ENCODE data around the gene SNU13. TPM values are rescaled to one million over a fixed set of nuclear protein-coding genes. Genes with fewer than 3 reads are reported as not detected.

Gene SNU13
- total and polyA plus RNA-seq, 3 donors from 2014 or later: 155 to 302 (median 180) TPM

DNA sequence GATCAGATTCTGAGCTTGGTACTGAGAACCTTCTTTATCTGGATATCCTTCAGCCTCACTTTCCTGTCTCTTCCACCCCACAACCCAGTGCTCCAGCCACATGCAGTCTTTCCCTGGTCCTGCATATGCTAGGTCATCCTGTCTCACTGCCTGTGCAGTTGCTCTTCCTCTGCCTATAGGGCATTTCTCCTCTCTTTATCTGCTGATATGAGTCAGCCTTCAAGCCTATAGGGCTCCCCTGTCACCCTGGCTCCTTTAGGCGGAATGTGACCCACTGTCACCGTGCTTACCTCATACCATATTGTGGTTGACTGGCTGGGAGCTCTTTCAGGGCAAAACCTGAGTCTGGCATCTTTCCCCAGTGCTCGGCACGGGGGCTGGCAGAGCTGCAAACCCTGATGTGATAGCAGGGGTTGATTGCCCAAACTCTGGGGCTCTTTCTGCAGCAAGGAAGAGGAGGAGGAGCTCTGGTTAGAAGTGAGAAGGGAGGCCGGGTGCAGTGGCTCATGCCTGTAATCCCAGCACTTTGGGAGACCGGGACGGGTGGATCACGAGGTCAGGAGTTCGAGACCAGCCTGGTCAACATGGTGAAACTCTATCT lies 36.9 kb upstream of the SNU13 start:
- DNase-seq: no peak
- WGBS, 2 donors: 88 to 90% methylated on average over 9 of the region's 9 CpGs
- Histone ChIP-seq H3K4me1 (no peaks in the 10 kb centered on the region), H3K27me3 (no peaks in the 10 kb centered on the region), H3K36me3 (ENCODE audit: low read depth, missing control alignments) (no peaks in the 10 kb centered on the region), H3K4me3 (no peak overlapping the region), H3K27ac (no peak overlapping the region), H3K9me3 (no peaks in the 10 kb centered on the region)
- no peak for TF ChIP-seq POLR2A (IDR thresholded peaks at IDR 0.05)
- TF ChIP-seq, protein P1, sequence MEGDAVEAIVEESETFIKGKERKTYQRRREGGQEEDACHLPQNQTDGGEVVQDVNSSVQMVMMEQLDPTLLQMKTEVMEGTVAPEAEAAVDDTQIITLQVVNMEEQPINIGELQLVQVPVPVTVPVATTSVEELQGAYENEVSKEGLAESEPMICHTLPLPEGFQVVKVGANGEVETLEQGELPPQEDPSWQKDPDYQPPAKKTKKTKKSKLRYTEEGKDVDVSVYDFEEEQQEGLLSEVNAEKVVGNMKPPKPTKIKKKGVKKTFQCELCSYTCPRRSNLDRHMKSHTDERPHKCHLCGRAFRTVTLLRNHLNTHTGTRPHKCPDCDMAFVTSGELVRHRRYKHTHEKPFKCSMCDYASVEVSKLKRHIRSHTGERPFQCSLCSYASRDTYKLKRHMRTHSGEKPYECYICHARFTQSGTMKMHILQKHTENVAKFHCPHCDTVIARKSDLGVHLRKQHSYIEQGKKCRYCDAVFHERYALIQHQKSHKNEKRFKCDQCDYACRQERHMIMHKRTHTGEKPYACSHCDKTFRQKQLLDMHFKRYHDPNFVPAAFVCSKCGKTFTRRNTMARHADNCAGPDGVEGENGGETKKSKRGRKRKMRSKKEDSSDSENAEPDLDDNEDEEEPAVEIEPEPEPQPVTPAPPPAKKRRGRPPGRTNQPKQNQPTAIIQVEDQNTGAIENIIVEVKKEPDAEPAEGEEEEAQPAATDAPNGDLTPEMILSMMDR (IDR thresholded peaks at IDR 0.05): no peak
- intact Hi-C loops (cut with DNase I; ENCODE audit: low total_unique reads): no loop called here

DNA sequence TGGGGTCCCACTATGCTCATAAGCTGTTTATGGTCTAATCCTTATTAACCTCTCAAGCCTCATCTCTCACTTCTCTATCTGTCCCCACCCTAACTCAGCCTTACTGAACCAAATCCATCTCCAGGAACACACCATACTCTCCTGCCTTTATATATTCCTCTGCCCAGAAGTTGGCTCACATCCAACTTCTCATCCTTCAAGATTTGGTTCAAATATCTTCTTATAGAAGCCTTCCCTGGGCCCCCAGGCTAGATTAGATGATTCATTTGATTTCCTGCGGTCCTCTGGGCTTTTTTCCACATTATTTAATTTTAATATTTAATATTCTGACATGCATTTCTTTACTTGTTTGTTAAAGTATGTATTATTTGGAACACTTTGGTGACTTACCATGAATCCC lies 33.8 kb upstream of the SNU13 start:
- H3K27ac ChIP-seq: no peak overlapping the region
- TF ChIP-seq, protein P1 (IDR thresholded peaks at IDR 0.05): no peak
- TF ChIP-seq POLR2A (IDR thresholded peaks at IDR 0.05): no peak
- no peak for DNase-seq
- 45 to 80% methylated on average over 1 of the region's 1 CpG for WGBS, 2 donors
- no peaks in the 10 kb centered on the region for H3K36me3 ChIP-seq (ENCODE audit: low read depth, missing control alignments)
- no peaks in the 10 kb centered on the region for H3K27me3 ChIP-seq
- no peaks in the 10 kb centered on the region for H3K9me3 ChIP-seq
- no peaks in the 10 kb centered on the region for H3K4me1 ChIP-seq
- H3K4me3 ChIP-seq: no peak overlapping the region
- intact Hi-C loops (cut with DNase I; ENCODE audit: low total_unique reads): no loop called here

DNA sequence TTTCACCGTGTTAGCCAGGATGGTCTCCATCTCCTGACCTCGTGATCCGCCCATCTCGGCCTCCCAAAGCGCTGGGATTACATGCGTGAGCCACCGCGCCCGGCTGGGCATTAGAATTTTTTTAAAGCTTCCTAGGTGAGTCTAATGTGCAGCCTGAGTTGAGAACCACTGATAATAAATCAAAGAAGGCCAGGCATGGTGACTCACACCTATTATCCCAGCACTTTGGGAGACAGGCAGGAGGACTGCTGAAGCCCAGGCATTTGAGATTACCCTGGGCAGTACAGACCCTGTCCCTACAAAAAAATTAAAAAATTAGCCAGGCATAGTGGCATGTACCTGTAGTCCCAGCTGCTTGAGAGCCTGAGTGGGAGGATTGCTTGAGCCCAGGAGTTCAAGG lies 24.3 kb upstream of the SNU13 start:
- intact Hi-C loops (cut with DNase I; ENCODE audit: low total_unique reads): no loop called here
- no peak for DNase-seq
- no peak overlapping the region for H3K4me3 ChIP-seq
- no peaks in the 10 kb centered on the region for H3K9me3 ChIP-seq
- 96 to 98% methylated on average over 9 of the region's 9 CpGs for WGBS, 2 donors
- H3K27me3 ChIP-seq: no peaks in the 10 kb centered on the region
- H3K4me1 ChIP-seq: no peaks in the 10 kb centered on the region
- no peak overlapping the region for H3K27ac ChIP-seq
- H3K36me3 ChIP-seq (ENCODE audit: low read depth, missing control alignments): no peaks in the 10 kb centered on the region
- TF ChIP-seq, protein P1 (IDR thresholded peaks at IDR 0.05): no peak
- TF ChIP-seq POLR2A (IDR thresholded peaks at IDR 0.05): no peak

DNA sequence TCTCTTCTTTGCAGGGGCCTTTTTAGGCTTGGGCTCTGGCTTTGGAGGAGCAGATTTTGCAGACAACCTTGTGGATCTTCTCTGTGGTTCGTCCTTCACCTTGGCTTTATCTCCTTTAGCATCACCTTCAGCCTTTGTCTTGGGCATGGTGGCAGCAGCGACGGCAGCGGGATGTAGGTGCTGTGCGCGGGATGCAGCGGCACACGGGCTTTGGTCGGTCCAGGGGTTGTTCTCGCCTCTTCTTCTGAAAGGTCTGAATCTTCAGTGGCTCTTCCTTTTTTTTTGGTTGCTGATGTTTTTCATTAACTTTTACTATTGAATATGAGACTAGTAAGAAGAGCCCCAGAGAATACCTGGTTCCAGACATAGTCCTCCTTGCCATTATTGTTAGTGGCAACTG lies 20.7 kb upstream of the SNU13 start:
- Histone ChIP-seq H3K4me3 (no peak overlapping the region), H3K27me3 (no peaks in the 10 kb centered on the region), H3K9me3 (no peaks in the 10 kb centered on the region), H3K36me3 (ENCODE audit: low read depth, missing control alignments) (no peaks in the 10 kb centered on the region), H3K27ac (no peak overlapping the region), H3K4me1 (no peaks in the 10 kb centered on the region)
- intact Hi-C loops (cut with DNase I; ENCODE audit: low total_unique reads): no loop called here
- no peak for DNase-seq
- no peak for TF ChIP-seq POLR2A (IDR thresholded peaks at IDR 0.05)
- TF ChIP-seq, protein P1 (IDR thresholded peaks at IDR 0.05): no peak
- 90 to 95% methylated on average over 10 of the region's 10 CpGs for whole genome bisulfite sequencing, 2 donors

DNA sequence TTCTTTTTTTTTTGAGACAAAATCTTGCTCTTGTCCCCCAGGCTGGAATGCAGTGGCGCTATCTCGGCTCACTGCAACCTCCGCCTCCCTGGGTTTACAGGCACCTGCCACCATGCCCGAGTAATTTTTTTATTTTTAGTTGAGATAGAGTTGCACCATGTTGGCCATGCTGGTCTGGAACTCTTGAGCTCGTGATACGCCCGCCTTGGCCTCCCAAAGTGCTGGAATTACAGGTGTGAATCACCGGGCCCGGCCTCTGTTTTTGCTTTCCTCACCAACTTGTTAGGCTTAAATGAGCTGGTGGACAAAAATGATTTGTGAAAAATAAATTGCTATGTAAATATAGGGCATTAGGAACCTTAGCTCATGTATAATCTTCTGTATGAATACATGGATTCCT lies 14.1 kb upstream of the SNU13 start:
- DNase-seq: no peak
- H3K27me3 ChIP-seq: no peaks in the 10 kb centered on the region
- WGBS, 2 donors: 92 to 95% methylated on average over 9 of the region's 9 CpGs
- H3K9me3 ChIP-seq: no peaks in the 10 kb centered on the region
- H3K36me3 ChIP-seq (ENCODE audit: low read depth, missing control alignments): no peaks in the 10 kb centered on the region
- no peak overlapping the region for H3K4me3 ChIP-seq
- peaks cover 3% of the 10 kb centered on the region for H3K4me1 ChIP-seq
- no peak overlapping the region for H3K27ac ChIP-seq
- no peak for TF ChIP-seq POLR2A (IDR thresholded peaks at IDR 0.05)
- TF ChIP-seq, protein P1 (IDR thresholded peaks at IDR 0.05): no peak
- intact Hi-C loops (cut with DNase I; ENCODE audit: low total_unique reads): no loop called here
